Smooth muscle cell (in vitro differentiated cells): ENCODE measurements around the gene EXOC4. TPM values are rescaled to one million over a fixed set of nuclear protein-coding genes. Genes with fewer than 3 reads are reported as not detected.

ENCODE experiments used
- DNase-seq: peaks from one replicate; lab custom pipeline; 2025; ENCODE audit not compliant: unreplicated experiment; lab: John Stamatoyannopoulos, UW
- H2AFZ ChIP-seq: fragments of 200-600 bp; sonication (generic); 2 replicates; pipeline ENCODE4 v1.6.0; 2016; ENCODE audit warnings: antibody characterized with exemption, low read depth, mild to moderate bottlenecking
- H3F3A ChIP-seq: fragments of 200-600 bp; sonication (generic); 2 replicates; pipeline ENCODE4 v1.6.0; 2017; ENCODE audit warnings: antibody characterized with exemption, low read depth
- H3K27ac ChIP-seq: fragments of 200-600 bp; sonication (generic); 2 replicates; pipeline ENCODE4 v1.5.1; 2016; ENCODE audit warnings: low read depth, mild to moderate bottlenecking
- H3K27me3 ChIP-seq: fragments of 200-600 bp; sonication (generic); 2 replicates; pipeline ENCODE4 v1.6.1; 2016; ENCODE audit warnings: low read depth, mild to moderate bottlenecking
- H3K36me3 ChIP-seq: fragments of 200-600 bp; sonication (generic); 2 replicates; pipeline ENCODE4 v1.5.1; 2016; ENCODE audit warnings: low read depth
- H3K4me1 ChIP-seq: fragments of 200-600 bp; sonication (generic); 2 replicates; pipeline ENCODE4 v1.5.1; 2016; ENCODE audit warnings: low read depth
- H3K4me2 ChIP-seq: fragments of 200-600 bp; sonication (generic); 2 replicates; pipeline ENCODE4 v1.6.0; 2016; ENCODE audit warnings: mild to moderate bottlenecking
- H3K4me3 ChIP-seq: fragments of 200-600 bp; sonication (generic); 2 replicates; pipeline ENCODE4 v1.5.1; 2016; ENCODE audit warnings: mild to moderate bottlenecking
- H3K79me2 ChIP-seq: fragments of 200-600 bp; sonication (generic); 2 replicates; pipeline ENCODE4 v1.6.0; 2016; ENCODE audit warnings: low read depth, mild to moderate bottlenecking
- H3K9ac ChIP-seq: fragments of 200-600 bp; sonication (generic); 2 replicates; pipeline ENCODE4 v1.6.0; 2016; ENCODE audit warnings: low read depth
- H3K9me3 ChIP-seq: fragments of 200-600 bp; sonication (generic); replicated peaks from 2 replicates; pipeline ENCODE4 v1.5.1; 2016; ENCODE audit warnings: low read depth
- H4K20me1 ChIP-seq: fragments of 200-600 bp; sonication (generic); 2 replicates; pipeline ENCODE4 v1.6.0; 2016; ENCODE audit warnings: low read depth
- WGBS: methylation state at CpG from one replicate; pipeline ENCODE4 v1.1.7; 2016; ENCODE audit warnings: low lambda C conversion rate; 5-methylcytosine and 5-hydroxymethylcytosine counted together
- polyA plus RNA-seq: library from polyadenylated mRNA; unstranded; fragments of >200 nt; fragmentation: Nextera tagmentation; extraction: Ambion mirVana; gene quantifications from 2 replicates; pipeline ENCODE4 v1.2.1, GENCODE V29; 2016
- total RNA-seq: library from RNA; depleted of rRNA; stranded (reverse); fragments of >200 nt; gene quantifications from 2 replicates; pipeline ENCODE4 v1.2.3, GENCODE V29; 2014
- TF ChIP-seq, protein P1 (sequence below): fragments of 200-600 bp; sonication (generic); IDR thresholded peaks from 2 replicates; pipeline ENCODE4 v1.5.1; 2017; ENCODE audit warnings: borderline replicate concordance, mild to moderate bottlenecking, antibody characterized with exemption; ENCODE audit not compliant: insufficient read depth, poor library complexity, severe bottlenecking

The EXOC4 gene
- total and polyA plus RNA-seq, 2 experiments from 2014 or later = 21.5 to 47.1 TPM

DNA sequence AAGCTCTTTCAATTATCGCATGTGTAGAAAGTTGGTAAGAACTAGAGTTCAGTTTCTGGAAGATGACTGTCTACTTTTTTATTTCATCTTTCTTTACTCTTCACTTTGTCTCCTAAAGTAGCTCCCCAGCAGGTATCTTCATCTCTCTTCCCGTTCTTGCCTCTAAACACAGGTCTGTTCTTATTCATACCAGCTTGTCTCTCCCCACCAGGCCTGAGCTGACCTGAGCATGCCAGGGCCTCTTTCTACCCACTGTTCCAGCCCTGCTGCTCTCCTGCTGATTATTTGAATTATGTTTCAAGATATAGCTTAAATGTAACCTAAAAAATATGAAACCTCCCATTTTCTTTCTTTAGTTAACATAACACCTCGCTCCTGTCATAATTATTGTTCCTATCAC is 488.2 kb downstream of the EXOC4 start:
- no peaks in the 10 kb centered on the region for H3K4me1 ChIP-seq
- H3K36me3 ChIP-seq = no peaks in the 10 kb centered on the region
- no peak overlapping the region for H3K9ac ChIP-seq
- H3F3A ChIP-seq = no peaks in the 10 kb centered on the region
- no peak overlapping the region for H3K4me2 ChIP-seq
- H3K9me3 ChIP-seq = no peaks in the 10 kb centered on the region
- TF ChIP-seq, protein P1, sequence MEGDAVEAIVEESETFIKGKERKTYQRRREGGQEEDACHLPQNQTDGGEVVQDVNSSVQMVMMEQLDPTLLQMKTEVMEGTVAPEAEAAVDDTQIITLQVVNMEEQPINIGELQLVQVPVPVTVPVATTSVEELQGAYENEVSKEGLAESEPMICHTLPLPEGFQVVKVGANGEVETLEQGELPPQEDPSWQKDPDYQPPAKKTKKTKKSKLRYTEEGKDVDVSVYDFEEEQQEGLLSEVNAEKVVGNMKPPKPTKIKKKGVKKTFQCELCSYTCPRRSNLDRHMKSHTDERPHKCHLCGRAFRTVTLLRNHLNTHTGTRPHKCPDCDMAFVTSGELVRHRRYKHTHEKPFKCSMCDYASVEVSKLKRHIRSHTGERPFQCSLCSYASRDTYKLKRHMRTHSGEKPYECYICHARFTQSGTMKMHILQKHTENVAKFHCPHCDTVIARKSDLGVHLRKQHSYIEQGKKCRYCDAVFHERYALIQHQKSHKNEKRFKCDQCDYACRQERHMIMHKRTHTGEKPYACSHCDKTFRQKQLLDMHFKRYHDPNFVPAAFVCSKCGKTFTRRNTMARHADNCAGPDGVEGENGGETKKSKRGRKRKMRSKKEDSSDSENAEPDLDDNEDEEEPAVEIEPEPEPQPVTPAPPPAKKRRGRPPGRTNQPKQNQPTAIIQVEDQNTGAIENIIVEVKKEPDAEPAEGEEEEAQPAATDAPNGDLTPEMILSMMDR = no peak
- WGBS = 98% methylated on average over 3 of the region's 3 CpGs
- peaks cover 7% of the 10 kb centered on the region for H4K20me1 ChIP-seq
- H3K4me3 ChIP-seq = no peak overlapping the region
- H3K79me2 ChIP-seq = no peaks in the 10 kb centered on the region
- H2AFZ ChIP-seq = no peak overlapping the region
- no peak overlapping the region for H3K27ac ChIP-seq
- no peaks in the 10 kb centered on the region for H3K27me3 ChIP-seq
- DNase-seq = no peak

DNA sequence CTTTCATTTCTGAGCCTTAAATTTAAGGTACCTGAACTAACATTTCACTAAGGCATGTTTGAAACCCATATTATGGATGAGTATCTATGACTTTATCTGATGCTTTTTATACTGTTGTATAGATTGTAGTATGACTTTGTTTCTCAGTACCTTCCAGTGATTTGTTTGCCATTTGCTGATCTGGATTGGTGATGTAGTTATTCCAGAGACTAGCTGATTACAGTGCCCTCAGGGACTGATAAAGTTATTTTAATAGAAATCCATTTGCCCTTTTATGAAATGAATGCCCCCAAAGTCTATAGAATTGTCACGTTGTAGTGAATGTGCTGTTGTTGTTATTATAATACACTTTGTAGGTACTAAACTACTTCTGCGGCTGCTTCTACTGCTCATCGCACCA is 488.8 kb downstream of the EXOC4 start:
- DNase-seq = no peak
- Histone ChIP-seq H3K79me2 (no peaks in the 10 kb centered on the region), H2AFZ (no peak overlapping the region), H3F3A (no peaks in the 10 kb centered on the region), H3K9ac (no peak overlapping the region), H3K9me3 (no peaks in the 10 kb centered on the region), H3K4me1 (no peaks in the 10 kb centered on the region), H3K36me3 (no peaks in the 10 kb centered on the region), H3K4me3 (no peak overlapping the region), H3K27ac (no peak overlapping the region), H3K4me2 (no peak overlapping the region), H3K27me3 (no peaks in the 10 kb centered on the region), H4K20me1 (peaks cover 7% of the 10 kb centered on the region)
- 100% methylated on average over 3 of the region's 3 CpGs for WGBS
- TF ChIP-seq, protein P1 = no peak

DNA sequence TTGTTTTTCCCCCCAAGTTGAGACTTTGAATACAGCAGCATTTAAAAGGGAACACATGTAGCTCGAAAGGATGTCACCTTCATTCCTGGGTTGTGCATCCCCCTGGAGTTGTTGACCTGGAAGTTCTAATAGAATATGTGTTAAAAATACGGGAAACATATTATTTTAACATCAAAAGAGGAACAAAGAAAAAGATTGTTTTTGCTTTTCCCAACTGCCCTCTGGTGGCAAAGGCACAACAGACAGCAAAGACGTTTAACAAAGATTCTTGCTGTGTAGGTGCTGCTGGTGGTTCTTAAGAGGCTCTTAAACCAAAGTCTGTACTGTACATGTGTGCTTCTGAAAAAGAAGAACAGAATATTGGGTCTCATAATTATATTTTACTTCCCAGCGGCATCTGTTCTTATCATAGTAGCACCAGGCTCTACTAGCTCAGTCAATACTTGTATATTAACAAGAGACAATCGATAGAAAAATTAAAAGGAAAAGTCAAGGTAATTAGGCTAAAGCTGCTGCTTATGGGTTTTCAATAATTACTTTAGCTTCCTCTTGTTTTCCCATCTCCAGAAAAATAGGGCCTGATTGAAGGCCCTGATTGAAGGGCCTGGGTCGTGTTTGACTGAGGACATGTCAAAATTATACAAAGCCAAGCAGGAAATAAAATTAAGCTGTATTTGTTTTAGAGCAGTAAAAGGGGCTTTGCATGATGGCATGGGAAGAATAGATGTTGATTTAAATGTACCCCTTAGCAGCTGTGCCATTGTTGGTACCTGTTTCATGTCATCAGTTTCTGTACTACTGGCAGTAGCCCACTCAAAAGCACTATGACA is 490.0 kb downstream of the EXOC4 start:
- Histone ChIP-seq H2AFZ (no peak overlapping the region), H4K20me1 (peaks cover 7% of the 10 kb centered on the region)

More for the DNA sequence above, 490.0 kb downstream of the EXOC4 start:
- H3K9ac ChIP-seq = no peak overlapping the region
- DNase-seq = no peak
- no peak overlapping the region for H3K4me2 ChIP-seq
- no peak overlapping the region for H3K4me3 ChIP-seq
- no peaks in the 10 kb centered on the region for H3K79me2 ChIP-seq
- H3K27ac ChIP-seq = no peak overlapping the region
- no peaks in the 10 kb centered on the region for H3K27me3 ChIP-seq
- H3K9me3 ChIP-seq = no peaks in the 10 kb centered on the region
- H3K36me3 ChIP-seq = no peaks in the 10 kb centered on the region
- no peaks in the 10 kb centered on the region for H3K4me1 ChIP-seq
- H3F3A ChIP-seq = no peaks in the 10 kb centered on the region
- TF ChIP-seq, protein P1 = peak; percentile 43
- 75% methylated on average over 6 of the region's 6 CpGs for WGBS
